NCI-H1694 treated with DMSO at 0.1 percent for 48 hours (cell line): ENCODE measurements around the gene RTN4R.

Experiments used
- DNase-seq: peaks from one replicate; lab custom pipeline; 2025; lab: John Stamatoyannopoulos, UW

RTN4R gene

DNA sequence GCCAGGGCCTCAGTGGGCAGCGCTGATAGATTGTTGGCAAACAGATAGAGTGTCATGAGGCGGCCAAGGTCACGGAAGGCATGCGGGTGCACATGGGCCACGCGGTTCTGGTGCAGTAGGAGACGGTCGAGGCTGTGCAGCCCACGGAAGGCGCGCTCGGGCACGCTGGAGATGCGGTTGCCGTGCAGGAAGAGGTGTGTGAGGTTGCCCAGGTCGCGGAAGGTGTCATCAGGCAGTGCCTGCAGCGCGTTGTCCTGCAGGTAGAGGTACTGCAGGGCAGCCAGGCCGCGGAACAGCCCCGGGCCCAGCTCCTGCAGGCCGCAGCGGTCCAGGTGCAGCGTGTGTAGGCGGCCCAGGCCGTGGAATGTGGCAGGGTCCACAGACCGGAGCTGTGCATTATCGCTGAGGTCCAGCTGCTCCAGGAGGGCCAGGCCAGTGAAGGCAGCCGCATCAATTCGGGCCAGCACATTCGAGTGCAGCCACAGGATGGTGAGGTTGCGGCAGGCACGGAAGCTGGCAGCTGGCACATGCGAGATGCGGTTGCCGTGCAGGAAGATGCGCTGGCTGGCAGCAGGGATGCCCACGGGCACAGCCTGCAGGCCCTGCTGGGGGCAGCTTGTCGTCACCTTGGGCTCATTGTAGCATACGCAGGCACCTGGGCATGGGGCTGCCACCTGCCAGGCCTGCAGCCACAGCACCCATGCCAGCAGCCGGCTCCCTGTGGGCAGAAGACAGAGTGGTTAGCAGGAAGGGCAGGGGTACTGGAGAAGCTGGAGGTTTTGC, 25.5 kb downstream of the RTN4R start:
- peak; percentile 18 for DNase-seq

DNA sequence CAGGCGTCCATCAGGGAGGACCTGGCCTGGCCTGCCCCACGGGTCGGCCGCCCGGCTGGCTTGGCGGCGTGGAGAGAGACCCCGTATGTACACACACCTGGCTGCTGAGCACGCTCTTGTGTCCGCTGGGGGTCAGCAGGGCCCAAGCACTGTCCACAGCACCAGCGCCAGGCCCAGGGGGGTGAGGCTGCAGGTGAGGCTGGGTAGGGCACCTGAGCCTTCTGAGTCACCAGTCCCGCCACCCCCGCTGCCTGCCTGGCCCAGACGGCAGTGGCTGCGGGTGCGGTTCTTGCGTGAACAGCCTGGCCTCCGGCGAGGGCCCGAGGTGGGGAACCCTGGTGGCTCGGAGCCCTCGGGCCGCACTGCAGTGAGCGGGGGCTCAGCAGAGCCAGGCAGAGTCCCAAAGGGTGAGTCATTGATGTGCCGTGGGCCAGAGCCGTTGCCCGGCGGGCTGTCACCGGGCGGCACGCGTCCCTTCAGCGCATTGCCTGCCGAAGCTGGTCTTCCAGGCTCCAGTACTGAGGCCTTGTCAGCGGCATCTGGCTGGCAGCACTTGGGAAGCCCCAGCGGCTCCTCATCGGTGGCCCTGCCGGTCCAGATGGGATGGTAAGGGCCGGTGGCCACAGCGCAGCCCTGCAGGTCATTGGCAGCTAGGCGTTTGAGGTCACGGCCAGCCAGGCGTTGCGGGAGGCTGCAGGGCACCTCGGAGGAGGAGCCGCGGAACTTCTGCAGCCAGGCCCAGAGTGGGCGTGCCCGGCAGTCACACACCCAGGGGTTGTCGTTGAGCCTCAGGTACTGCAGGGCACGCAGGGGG, 26.3 kb downstream of the RTN4R start:
- DNase-seq = no peak

DNA sequence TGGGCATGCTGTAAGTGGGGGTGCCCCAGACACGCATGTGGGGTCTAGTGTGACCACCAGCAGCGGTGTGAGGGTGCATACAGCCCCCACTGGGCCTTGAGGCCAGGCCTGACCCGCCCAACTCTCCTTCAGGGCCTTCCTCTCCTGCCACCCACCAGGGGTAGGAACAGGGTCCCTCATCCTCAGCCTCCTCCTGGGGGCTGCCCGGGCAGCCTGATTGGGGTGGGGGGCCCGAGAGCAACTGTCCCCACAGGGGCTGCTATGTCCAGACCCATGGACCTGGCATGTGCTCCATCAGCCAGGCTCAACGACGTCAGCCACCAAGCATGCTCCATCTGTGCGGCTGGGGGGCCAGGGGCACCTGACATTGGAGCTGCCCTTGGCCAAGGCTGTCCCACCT, 27.2 kb downstream of the RTN4R start:
- DNase-seq = no peak

DNA sequence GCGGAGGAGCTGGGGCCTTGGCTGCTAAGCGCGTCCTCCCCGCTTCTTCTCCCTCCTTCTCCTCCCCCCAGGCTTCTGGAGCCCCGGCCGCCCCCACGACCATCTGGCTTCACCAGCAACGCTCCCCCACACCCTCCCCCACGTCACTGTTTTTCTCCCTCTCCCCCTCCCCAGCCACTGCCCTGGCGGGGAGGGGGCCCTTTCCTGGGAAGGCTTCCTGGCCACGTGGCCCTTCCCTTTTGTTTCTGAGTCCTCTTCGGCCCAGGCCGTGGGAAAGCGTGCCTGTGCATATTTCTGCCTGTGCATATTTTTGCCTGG, 27.7 kb downstream of the RTN4R start:
- peak; percentile 49 for DNase-seq

DNA sequence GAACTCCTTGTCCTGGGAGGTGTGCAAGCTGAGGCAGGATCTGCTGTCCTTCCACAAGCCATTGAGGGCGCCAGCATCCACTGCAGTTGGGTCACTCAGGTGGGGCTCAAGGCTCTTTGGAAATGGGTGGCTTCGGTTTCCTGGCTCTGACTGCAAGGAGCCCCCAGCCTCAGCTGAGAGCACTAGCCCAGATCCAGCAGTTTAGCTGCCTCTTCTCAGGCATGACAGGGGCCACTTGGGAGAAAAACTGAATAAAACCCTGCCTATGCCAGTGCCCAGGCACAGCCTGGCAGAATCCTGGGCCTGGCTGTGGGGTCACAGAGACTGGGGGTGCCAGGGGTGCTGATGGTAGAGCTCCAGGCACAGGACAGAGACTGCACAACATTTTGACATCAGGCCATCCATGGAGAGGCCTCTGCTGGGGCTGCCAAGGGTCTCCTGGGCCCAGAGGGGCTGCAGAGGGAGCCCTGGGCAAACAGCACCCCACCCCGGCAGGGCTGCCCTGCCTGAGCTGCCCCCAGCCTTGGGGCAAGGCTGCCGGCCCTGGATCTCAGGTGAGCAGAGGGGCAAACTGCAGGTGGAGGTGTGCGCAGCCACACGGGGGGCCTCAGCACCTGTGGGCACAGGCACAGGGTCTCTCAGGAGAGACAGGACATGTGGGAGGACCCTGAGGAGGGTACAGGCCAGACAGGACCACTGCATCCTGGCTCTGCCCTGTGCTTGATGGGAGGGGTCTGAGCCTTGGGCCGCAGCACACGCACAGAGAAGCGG, 28.3 kb downstream of the RTN4R start:
- no peak for DNase-seq

DNA sequence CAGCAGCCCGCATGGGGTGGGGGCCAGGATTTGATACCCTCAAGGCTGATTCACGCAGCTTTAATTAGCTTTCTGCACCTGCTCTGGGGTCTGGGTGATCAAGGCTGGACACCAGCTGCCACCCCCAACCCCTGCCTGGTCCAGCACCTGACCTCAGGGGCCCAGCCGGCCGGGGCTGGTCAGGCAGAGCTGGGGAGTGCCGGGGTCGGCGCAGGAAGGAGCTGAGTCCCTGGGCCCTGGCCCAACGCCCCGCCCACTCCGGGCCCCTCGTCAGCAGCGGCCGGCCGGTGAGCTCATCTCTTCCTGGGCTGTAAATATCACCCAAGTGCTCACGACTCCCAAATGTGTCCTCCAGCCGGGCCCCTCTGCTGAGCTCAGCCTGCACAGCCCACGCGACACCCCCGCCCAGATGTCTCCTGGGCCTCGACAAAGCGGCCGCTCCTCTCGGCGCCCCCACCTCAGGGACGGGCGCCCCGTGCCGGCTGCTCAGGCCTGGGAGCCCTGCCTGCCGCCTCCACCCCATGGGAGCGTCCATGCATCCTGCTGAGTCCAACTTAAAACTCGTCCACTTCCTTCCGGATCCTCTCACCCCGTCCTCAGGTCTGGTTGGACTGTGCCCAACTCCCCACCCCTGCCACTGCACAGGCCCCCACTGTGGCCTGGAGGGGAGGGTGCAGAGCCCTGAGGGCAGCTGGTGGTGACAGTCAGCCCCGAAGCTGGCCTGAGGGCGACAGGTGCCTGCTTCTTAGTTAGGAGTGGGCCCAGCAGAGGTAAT, 29.0 kb downstream of the RTN4R start:
- DNase-seq = no peak

DNA sequence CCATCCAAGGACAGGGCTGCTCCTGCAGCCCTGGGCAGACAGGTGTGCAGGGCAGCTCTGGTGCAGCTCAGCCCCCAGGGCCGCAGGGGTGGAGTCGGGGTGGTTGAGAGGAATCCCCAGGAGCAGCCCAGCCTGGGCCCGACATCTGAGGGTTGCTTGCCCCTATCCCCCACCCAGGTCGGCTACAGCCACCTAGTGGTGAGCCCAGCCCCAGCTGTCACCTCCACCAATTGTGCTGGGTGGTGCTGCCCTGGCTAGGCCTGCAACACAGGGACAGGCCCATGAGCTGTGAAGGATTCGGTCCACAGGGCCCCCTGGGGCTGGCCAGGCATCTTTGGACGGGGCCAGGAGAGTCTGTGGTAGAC, 29.6 kb downstream of the RTN4R start:
- peak; percentile 59 for DNase-seq

DNA sequence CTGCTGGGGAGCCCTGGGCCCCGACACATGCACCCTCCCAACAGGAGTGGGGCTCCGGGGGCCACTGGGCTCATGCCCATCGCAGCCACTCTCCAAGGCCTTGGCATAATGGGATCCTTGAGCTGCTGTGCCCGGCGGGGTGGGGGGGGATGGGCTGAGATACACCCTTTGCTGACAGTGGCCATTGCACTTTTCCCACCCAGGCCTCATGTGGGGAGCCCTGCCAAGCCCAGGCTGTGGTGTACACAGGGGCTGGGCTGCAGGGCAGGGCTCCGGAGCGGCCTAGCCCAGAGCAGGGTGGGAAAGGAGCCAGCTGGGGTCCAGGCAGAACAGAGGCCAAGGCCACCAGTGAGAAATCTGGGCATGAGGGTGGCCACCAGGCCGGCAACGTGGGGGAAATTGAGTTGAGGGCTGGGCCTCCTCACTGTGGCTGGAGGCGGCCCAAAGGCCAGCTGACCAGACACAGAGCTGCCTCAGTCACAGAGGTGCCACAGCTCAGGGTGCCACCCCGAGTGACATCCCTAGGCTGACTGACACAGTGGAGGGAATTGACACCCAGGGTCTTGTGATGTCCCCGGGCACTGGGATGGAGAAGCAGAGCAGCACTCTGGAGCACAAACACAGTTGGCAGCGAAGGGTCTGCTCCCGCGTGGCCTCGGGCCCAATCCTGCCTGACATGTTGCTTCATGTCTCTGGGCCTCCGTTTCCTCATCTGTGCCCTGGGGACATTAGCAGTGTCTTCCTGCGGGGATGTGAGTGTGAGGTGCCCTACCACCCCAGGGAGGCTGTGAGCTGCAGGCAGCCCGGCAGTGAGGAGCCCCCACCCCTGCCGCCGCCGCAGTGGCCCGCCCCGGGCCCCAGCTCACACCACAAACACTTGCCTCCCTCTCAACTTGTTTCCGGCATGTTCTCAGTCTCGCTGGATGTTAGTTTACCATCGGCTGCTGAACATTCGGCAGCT, 30.4 kb downstream of the RTN4R start:
- DNase-seq = peak; percentile 53

DNA sequence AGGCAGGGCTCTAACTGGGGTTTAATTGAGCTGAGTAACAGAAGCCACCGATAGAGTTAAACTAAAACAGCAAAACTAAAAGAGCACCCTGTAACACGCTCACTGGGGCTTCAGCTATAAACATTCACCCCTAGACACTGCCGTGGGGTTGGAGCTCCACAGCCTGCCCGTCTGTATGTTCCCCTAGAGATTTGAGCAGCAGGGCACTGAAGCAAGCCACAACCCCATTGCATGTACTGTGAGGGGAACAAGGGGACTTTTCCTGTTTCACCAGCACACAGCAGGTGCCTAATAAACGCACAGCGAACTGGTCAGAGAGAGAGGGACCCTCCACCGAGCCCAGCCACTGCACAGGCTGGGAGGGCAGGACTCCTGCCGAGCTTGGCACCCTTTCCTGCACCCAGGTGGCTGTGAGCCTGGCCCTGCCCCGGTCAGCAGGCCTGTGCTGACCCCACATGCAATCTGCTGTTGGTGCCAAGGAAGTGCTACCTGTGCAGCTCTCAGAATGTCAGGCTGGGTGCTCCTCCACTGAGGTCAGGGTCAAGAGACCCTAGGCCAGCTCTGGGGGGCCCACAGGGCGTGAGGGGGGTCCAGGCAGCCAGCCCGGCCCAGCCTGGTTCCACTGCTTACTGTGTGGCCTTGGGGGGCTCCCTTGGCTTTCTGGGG, 31.9 kb downstream of the RTN4R start:
- DNase-seq = no peak

DNA sequence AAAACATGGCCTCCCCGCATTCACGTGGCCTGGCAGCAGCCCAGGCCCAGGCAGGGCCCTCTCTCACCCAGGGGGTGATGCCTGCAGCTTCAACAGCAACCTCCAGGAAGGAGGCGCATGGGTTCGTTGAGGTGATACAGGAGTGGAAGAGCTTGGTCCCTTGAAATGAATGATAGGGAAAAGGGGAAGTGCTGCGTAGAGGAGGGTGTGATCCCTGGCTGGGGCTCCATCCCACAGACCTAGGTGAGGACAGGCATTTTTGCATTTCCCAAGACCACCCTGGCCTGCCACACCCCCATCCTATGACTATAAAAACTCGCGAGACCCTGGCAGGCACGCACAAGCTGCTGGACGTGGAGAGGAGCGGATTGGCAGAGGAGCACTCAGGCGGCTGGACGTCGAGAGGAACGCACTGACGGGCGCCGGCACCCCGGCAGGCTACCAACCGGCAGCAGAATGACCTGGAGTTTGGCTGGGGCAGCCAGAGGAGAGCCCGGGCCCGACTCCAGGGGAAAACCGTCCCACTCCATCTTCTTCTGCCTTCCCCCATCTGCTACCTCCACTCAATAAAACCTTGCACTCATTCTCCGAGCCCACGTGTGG, 32.6 kb downstream of the RTN4R start:
- no peak for DNase-seq

DNA sequence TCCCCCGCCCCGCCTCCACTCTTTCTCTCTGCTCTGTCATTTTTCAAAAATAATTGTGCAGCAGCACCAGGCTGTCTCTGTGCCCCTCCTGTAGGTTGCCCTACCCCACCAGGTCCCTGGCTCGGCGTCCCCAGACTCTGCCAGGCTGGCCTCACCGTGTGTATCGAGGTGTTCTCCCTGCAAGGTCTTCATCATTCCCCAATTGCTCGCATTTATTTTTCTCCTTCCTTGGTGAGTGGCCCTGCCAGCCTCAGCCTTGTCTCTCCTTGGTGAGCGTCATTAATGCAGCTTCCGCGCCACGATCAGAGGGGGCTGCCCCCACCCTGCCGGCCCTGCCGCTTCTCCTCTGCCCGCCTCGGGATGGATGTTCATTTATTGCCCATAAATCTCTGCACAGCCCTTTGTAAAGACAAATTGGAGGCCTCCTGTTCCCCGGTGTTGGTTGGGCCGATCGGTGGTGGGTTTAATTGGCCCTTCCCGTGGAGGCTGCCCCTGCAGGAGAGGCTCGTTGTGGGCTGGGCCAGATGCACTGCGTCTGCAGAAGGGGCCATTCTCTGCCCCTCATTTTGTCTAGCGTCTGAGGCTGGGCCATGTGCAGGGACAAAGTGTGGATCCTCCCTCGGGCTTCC, 33.2 kb downstream of the RTN4R start:
- DNase-seq = no peak

DNA sequence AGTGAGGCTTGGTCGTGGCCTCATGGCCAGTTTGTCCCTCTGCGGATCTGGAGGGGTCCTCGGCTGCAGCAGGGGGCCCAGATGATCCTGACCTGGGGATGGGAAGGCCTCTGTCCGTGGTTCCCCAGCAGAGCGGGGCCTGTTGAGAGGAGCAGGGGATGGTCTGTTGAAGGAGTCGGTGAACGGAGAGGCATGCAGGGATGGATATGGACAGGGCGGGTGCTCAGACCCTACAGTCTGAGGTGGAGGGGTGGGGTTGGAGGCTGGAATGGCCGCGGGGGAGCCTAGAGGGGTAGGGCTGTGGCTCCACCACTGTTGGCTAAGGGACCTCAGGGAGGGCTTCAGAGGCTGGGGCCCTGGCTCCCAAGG, 33.8 kb downstream of the RTN4R start:
- DNase-seq = no peak

DNA sequence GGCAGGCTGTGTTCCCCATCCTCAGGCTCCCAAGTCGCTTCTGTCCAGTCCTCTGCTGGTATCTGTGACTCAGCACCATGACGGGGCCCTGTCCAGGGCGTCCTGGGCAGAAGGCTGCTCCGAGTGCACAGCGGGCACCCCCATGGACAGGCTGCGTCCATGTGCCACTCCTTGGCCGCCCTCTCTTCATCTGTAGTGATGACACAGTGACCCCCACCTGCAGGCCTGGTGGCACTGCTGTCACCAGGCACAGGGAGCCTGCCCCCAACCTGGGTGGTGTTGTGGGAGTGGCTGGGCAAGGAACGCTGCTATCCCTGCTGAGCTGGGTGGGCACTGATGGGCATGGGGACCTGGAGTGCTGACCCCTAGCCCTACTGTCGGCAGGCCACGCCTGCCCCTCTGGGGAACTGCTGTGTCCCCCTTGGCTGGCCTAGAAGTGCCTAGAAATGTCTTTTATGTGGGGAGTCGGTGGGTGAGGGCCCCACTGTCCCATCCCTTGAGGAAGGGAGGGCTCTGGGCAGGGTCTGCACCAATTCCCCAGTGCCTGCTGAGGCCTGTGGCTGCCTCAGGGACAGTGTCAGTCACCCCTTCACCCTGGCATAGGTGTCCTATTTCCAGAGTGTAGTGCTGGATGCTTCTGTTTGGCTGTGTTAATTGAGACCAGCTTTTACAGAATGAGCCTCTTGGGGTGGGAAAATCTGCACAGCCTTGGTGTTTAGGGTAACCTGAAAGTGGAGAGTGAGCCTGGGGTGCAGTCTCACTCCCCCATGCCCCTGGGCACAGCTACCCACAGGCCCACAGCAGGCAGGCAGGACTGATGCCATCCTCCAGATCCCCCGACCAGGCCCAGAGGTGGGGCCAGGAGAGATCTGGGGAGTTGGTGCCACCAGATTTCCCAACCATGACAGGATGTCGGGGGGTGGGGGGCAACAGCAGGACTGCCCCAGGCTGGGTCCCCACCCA, 34.5 kb downstream of the RTN4R start:
- DNase-seq = no peak

DNA sequence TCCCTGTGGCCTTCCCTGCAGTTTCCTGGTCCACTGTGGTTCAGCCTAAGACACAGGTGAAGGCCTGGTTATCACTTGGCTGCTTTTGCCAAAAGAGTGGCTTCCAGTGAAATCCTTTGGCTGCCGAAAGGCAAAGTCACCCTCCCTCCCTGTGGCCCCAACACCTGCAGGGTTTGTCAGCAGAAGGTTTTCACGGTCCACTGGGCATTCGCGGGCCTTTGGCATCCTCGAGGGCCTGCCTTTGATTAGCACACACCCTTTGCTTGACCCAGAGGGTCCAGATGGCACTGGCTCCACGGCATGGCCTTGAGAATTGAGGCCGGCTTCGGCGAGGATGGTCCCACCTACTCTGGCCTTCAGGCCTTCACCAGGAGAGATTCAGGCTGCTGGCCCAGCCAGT, 35.3 kb downstream of the RTN4R start:
- DNase-seq = no peak

DNA sequence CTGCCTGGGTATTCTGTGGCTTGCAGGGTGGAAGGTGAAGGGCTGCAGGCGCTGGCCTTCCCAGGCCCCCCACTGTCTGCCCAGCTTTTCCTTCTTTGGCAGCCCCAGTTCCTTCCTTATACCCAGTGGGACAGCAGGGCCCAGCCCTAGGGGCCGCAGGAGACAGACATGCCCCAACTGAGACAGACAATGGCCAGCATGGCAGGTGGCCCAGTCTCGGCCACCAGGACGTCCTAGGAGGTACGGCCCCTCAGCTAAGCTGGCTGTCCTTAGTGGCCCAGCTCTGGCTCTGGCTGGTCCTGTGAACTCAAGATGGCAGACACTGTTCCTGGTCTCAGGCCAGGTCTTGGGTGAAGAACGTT, 35.9 kb downstream of the RTN4R start:
- no peak for DNase-seq

DNA sequence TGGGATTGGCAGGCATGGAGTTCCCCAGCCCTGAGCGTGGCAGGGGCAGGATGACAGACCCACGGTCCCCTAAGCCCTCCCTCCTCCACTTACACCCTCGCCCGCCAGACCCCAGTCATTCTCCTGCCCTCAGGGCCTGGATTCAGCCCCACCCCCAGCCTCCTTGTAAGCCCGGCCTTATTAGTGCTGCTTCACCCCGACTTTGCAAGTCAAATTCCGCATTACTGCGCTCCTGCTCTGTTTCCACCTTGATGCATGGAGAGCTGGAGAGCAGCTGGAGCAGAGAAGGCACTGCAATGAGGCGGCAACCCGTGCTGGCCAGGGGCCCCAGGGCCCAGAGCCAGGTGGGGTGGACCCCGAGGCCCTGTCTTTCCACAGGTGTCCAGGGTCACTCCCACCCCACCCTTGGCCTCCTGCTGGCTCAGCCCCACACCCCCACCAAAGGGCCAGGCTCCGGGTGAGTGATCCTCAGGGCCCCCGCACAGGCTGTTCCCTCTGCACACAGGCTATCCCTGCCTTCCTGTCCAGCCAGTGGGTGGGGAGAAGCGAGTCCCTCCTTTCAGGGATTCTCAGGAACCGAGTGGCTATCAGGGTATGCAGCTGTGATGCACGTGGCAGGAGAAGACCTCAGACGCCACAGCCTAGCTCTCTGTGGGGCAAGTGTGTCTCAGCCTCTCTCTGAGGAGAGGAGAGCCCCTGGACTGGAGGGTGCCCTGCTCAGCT, 36.4 kb downstream of the RTN4R start:
- no peak for DNase-seq

DNA sequence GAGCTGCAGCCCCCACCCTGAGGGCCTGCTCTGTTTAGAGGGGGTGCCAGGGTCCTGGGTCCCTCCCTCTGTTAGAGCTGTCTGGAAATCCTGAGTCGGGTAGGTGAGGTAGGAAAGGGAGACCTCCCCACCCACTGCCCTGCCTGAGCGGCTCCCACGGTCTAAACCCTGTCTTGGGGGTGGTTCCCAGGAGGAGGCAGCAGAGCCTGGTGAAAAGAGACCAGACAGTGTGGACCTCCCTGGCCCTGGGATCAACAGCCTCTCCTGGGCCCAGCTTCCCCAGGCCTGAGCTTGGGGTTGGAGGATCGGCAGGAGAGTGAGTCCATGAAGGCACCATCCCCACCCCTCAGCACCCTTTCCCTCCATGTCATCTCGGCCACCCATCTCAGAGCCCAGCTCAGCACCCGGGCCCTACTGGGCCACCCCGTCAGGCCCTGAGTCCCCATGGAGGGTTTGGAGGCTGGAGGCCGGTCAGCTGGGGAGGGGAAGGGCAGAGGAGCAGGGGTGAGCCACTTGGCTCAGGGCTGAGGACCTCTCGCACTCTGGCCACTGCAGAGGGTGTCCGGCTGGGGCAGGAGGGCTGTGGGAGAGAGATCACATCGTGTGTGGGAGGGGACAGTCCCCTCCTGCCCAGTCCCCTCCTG, 37.2 kb downstream of the RTN4R start:
- DNase-seq = no peak
